Measurements from ENCODE around the gene GRB10.
"Not testable (repeated sequence)": the region's sequence is repeated elsewhere in the genome, so short reads cannot be mapped to it uniquely, and the experiment has no call there.

The GRB10 gene

GRCh38 chr7:50556247-50556991 is 226.3 kb downstream of the GRB10 start:
- DNase-seq (ENCODE audit: insufficient read length, low spot score) (no peak), FAIRE-seq (no peak)
- TF ChIP-seq CTCF (IDR thresholded peaks at IDR 0.05; ENCODE audit: insufficient read depth, missing control alignments), result no peak

- FAIRE-seq (no peak), DNase-seq (ENCODE audit: insufficient read length, low spot score) (no peak)
- no peak for TF ChIP-seq CTCF (IDR thresholded peaks at IDR 0.05; ENCODE audit: insufficient read depth, missing control alignments)
Measured at GRCh38 chr7:50555594-50556140, 227.0 kb downstream of the GRB10 start.

DNA sequence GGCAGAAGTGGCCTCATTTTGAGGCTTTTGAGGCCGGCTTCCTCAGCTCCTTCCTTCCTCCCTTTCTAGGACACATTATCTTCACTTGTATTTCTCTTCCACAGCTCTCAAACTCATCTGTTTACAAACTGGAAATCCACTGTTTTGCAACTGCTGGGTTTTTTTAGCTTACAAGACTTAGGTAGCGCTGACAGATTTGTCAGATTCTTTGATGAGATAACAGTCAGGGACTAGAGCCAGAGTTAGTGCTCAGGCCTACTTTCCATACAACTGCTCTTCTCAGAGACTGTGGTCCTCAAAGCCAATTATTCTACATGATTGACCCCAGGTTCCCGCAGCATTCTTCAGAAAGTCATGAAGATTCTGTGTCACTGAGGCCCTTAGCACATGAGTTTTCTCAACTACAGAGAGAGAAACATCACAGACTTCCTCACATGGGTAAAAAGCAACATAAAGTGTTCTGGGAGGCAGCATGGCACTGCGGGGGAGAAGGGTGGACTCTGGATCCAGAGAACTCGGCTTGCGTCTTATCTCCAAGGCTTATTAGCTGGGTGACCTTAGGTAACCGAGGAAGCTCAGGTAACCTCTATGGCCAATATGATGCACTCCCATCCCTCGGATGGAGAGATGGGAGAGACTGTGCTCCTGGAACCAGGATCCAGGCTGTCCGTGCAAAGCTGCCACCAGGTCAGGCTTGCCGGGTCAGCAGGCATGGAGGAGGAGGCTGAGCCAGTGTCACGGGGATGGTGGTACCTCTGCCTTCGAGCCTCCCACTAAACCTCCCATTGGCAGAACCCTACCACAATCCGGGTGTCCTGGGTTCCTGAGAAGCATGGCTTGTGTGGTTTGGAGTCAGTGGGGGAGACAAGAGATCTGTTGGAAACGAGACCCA is 228.0 kb downstream of the GRB10 start:
- no peak for TF ChIP-seq CTCF (IDR thresholded peaks at IDR 0.05; ENCODE audit: insufficient read depth, missing control alignments)
- no peak for DNase-seq (ENCODE audit: insufficient read length, low spot score)
- FAIRE-seq, result no peak

DNA sequence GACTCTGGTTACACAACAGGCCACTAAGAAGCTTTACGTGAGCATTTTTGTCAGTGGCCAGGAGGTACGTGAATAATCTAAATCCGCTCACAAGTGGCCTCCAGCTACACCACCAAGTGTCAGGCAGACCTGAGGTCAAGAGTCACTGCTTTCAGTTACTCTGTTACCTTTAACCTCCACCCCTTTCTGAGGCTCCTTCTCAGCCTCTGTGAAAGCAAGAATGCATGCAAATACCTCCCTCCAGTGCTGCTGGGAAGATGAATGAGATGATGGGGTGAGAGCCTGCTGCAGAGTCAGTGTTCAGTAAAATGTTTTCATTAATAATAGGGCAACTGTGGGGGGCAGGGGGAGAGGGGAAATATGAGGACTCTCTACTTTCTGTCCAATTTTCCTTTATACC is 228.7 kb downstream of the GRB10 start:
- TF ChIP-seq CTCF (IDR thresholded peaks at IDR 0.05; ENCODE audit: insufficient read depth, missing control alignments), result no peak
- FAIRE-seq (no peak), DNase-seq (ENCODE audit: insufficient read length, low spot score) (no peak)

- DNase-seq (ENCODE audit: insufficient read length, low spot score), result no peak
- no peak for FAIRE-seq
- no peak for TF ChIP-seq CTCF (IDR thresholded peaks at IDR 0.05; ENCODE audit: insufficient read depth, missing control alignments)
Measured at GRCh38 chr7:50552921-50553320, 229.8 kb downstream of the GRB10 start.

- DNase-seq (ENCODE audit: insufficient read length, low spot score), result no peak
Measured at GRCh38 chr7:50552139-50552538, 230.6 kb downstream of the GRB10 start.

GRCh38 chr7:50545613-50546012 is 237.1 kb downstream of the GRB10 start:
- FAIRE-seq; DNase-seq (ENCODE audit: insufficient read length, low spot score): not testable (repeated sequence)

More at GRCh38 chr7:50552139-50552538, 230.6 kb downstream of the GRB10 start:
- FAIRE-seq, result no peak
- TF ChIP-seq CTCF (IDR thresholded peaks at IDR 0.05; ENCODE audit: insufficient read depth, missing control alignments), result no peak

Data from D721Med (cell line).